Neural progenitor cell (in vitro differentiated cells): Measurements from ENCODE around the gene CUEDC2. TPM values are rescaled to one million over a fixed set of nuclear protein-coding genes. Genes with fewer than 3 reads are reported as not detected.
A peak's percentile ranks its signal among the peaks of the same experiment; 100 is the strongest.

ENCODE experiments used
- DNase-seq: peaks from one replicate; pipeline ENCODE4 v3.0.0-alpha.2; 2016; ENCODE audit warnings: low spot score
- H2AFZ ChIP-seq: fragments of 200-600 bp; sonication (generic); replicated peaks from 2 replicates; pipeline ENCODE4 v1.6.1; 2016; ENCODE audit warnings: antibody characterized with exemption
- H3F3A ChIP-seq: fragments of 200-600 bp; sonication (generic); 2 replicates; pipeline ENCODE4 v1.6.1; 2016; ENCODE audit warnings: antibody characterized with exemption, low read depth
- H3K27ac ChIP-seq: fragments of 200-600 bp; sonication (generic); 2 replicates; pipeline ENCODE4 v1.5.1; 2016; ENCODE audit warnings: mild to moderate bottlenecking
- H3K27me3 ChIP-seq: fragments of 200-600 bp; sonication (generic); 2 replicates; pipeline ENCODE4 v1.6.1; 2016; ENCODE audit warnings: mild to moderate bottlenecking, moderate library complexity
- H3K36me3 ChIP-seq: fragments of 200-600 bp; sonication (generic); 2 replicates; pipeline ENCODE4 v1.5.1; 2016
- H3K4me1 ChIP-seq: fragments of 200-600 bp; sonication (generic); 2 replicates; pipeline ENCODE4 v1.6.1; 2016; ENCODE audit warnings: mixed run types
- H3K4me2 ChIP-seq: fragments of 200-600 bp; sonication (generic); 2 replicates; pipeline ENCODE4 v1.6.1; 2016
- H3K4me3 ChIP-seq: fragments of 200-600 bp; sonication (generic); 2 replicates; pipeline ENCODE4 v1.5.1; 2016
- H3K79me2 ChIP-seq: fragments of 200-600 bp; sonication (generic); 2 replicates; pipeline ENCODE4 v1.6.1; 2016; ENCODE audit warnings: low read depth
- H3K9ac ChIP-seq: fragments of 200-600 bp; sonication (generic); 2 replicates; pipeline ENCODE4 v1.6.1; 2016
- H3K9me3 ChIP-seq: fragments of 200-600 bp; sonication (generic); 2 replicates; pipeline ENCODE4 v1.5.1; 2016; ENCODE audit warnings: low read depth
- H4K20me1 ChIP-seq: fragments of 200-600 bp; sonication (generic); 2 replicates; pipeline ENCODE4 v1.6.1; 2016; ENCODE audit warnings: low read depth
- H3K27ac Mint-ChIP-seq: 3 replicates; pipeline ENCODE4 v1.8.0; 2021; ENCODE audit warnings: mixed read lengths
- H3K27me3 Mint-ChIP-seq: 2 replicates; pipeline ENCODE4 v1.8.0; 2022; ENCODE audit warnings: low read depth, mild to moderate bottlenecking, inconsistent platforms, moderate library complexity, mixed read lengths; ENCODE audit not compliant: insufficient read depth
- H3K36me3 Mint-ChIP-seq: 3 replicates; pipeline ENCODE4 v1.8.0; 2021; ENCODE audit warnings: mixed read lengths
- H3K4me1 Mint-ChIP-seq: 3 replicates; pipeline ENCODE4 v1.8.0; 2021; ENCODE audit warnings: mixed read lengths
- H3K4me3 Mint-ChIP-seq: 3 replicates; pipeline ENCODE4 v1.8.0; 2021; ENCODE audit warnings: mild to moderate bottlenecking, moderate library complexity, mixed read lengths
- H3K9me3 Mint-ChIP-seq: 3 replicates; pipeline ENCODE4 v1.8.0; 2020; ENCODE audit warnings: mixed read lengths
- EZH2 ChIP-seq: fragments of 200-600 bp; sonication (generic); IDR thresholded peaks from 2 replicates; pipeline ENCODE4 v1.6.1; 2017; ENCODE audit warnings: antibody characterized with exemption, mild to moderate bottlenecking, moderate library complexity
- EZH2phosphoT487 ChIP-seq: fragments of 200-600 bp; sonication (generic); IDR thresholded peaks from 2 replicates; pipeline ENCODE4 v1.6.1; 2017; ENCODE audit warnings: antibody characterized with exemption
- total RNA-seq: library from RNA; depleted of rRNA; stranded (reverse); fragments of >200 nt; gene quantifications from 2 replicates; pipeline ENCODE4 v1.2.3, GENCODE V29; 2015; ENCODE audit warnings: low replicate concordance
- TF ChIP-seq, protein P1 (sequence below): fragments of 200-600 bp; sonication (generic); IDR thresholded peaks from 2 replicates; pipeline ENCODE4 v1.5.1; 2017; ENCODE audit warnings: antibody characterized with exemption, mild to moderate bottlenecking

CUEDC2 gene
- total RNA-seq, 1 donor from 2014 or later: 64.0 TPM

GRCh38 chr10:102420181-102420713 is 12.1 kb downstream of the CUEDC2 start:
- TF ChIP-seq EZH2phosphoT487 (no peak), EZH2 (no peak)
- TF ChIP-seq, protein P1, sequence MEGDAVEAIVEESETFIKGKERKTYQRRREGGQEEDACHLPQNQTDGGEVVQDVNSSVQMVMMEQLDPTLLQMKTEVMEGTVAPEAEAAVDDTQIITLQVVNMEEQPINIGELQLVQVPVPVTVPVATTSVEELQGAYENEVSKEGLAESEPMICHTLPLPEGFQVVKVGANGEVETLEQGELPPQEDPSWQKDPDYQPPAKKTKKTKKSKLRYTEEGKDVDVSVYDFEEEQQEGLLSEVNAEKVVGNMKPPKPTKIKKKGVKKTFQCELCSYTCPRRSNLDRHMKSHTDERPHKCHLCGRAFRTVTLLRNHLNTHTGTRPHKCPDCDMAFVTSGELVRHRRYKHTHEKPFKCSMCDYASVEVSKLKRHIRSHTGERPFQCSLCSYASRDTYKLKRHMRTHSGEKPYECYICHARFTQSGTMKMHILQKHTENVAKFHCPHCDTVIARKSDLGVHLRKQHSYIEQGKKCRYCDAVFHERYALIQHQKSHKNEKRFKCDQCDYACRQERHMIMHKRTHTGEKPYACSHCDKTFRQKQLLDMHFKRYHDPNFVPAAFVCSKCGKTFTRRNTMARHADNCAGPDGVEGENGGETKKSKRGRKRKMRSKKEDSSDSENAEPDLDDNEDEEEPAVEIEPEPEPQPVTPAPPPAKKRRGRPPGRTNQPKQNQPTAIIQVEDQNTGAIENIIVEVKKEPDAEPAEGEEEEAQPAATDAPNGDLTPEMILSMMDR: no peak
- no peaks in the 10 kb centered on the region for H3K9me3 ChIP-seq
- peaks cover 39% of the 10 kb centered on the region for H4K20me1 ChIP-seq
- DNase-seq: peak; percentile 45
- no peak overlapping the region for H3K9ac ChIP-seq
- peaks cover 46% of the 10 kb centered on the region for H3F3A ChIP-seq
- H2AFZ ChIP-seq: peak overlapping the region; percentile 96
- H3K27me3 Mint-ChIP-seq: peaks cover 20% of the 10 kb centered on the region
- no peaks in the 10 kb centered on the region for H3K79me2 ChIP-seq
- no peak overlapping the region for H3K27ac ChIP-seq
- H3K27me3 ChIP-seq: peaks cover 26% of the 10 kb centered on the region
- H3K4me3 Mint-ChIP-seq: peak overlapping the region; percentile 98
- peaks cover 38% of the 10 kb centered on the region for H3K4me1 Mint-ChIP-seq
- H3K36me3 ChIP-seq: no peaks in the 10 kb centered on the region
- peak overlapping the region; percentile 77 for H3K4me3 ChIP-seq
- H3K9me3 Mint-ChIP-seq: no peaks in the 10 kb centered on the region
- peaks cover 4% of the 10 kb centered on the region for H3K36me3 Mint-ChIP-seq
- H3K4me2 ChIP-seq: peak overlapping the region; percentile 87
- H3K4me1 ChIP-seq: peaks cover 16% of the 10 kb centered on the region
- H3K27ac Mint-ChIP-seq: peak overlapping the region; percentile 98

DNA sequence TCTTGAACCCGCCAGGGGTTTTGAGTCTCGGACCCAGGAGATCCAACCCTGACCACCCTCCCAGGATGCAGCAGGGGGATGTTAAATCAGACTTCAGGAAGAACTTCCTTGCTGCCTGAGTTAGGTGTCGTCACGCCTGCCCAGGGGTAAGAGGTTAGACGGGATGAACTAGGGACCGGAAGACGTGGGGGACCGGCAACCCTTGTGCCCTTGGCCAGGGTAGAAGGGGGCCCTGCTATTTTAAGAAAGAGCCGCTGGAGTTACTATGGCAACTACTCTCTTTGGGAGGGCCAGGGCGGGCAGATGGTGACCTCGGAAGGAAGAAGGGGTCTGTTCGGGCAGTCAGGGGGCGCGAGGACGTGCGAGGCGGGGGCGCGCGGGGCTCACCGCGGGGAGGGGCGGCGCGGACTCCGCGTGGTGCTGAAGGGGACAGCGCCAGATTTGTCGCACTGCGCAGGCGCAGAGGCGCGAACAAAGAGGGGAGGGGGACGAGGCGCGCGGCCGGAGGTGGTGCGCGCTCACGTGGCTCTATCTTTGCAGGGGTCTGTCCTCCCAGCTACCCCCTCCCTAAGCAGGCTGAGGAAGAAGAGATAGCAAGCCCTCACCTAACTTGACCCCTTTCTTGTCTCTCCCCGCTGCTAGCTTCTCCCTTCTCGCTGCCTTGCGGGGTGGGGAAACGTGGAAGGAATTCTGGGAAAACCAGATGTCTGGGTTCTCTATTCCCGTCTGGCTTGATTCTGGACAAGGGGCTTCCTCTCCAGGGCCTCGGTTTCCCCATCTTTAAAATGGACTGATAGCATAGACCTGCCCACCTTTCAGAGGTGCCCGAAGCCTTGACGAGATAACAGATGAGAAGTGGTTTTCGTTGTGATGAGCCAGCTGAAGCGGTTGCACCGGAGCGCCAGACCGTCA is 12.8 kb downstream of the CUEDC2 start:
- H4K20me1 ChIP-seq: peaks cover 36% of the 10 kb centered on the region
- H3K36me3 ChIP-seq: no peaks in the 10 kb centered on the region
- peak; percentile 92 for DNase-seq
- peaks cover 26% of the 10 kb centered on the region for H3K27me3 ChIP-seq
- Mint-ChIP-seq H3K27ac (peak overlapping the region; percentile 54), H3K27me3 (peaks cover 20% of the 10 kb centered on the region), H3K4me3 (peak overlapping the region; percentile 98), H3K9me3 (no peaks in the 10 kb centered on the region), H3K36me3 (peaks cover 4% of the 10 kb centered on the region), H3K4me1 (peaks cover 45% of the 10 kb centered on the region)
- H3K4me2 ChIP-seq: peak overlapping the region; percentile 87
- H3K27ac ChIP-seq: no peak overlapping the region
- no peaks in the 10 kb centered on the region for H3K9me3 ChIP-seq
- no peak for TF ChIP-seq EZH2phosphoT487
- TF ChIP-seq EZH2: peak; percentile 30
- peaks cover 21% of the 10 kb centered on the region for H3K4me1 ChIP-seq
- H3F3A ChIP-seq: peaks cover 46% of the 10 kb centered on the region
- no peaks in the 10 kb centered on the region for H3K79me2 ChIP-seq
- no peak overlapping the region for H3K9ac ChIP-seq
- H3K4me3 ChIP-seq: peak overlapping the region; percentile 77
- H2AFZ ChIP-seq: peak overlapping the region; percentile 96

- H3K4me1 Mint-ChIP-seq: peaks cover 53% of the 10 kb centered on the region
- TF ChIP-seq, protein P1: no peak
- no peak for TF ChIP-seq EZH2
- H3K4me1 ChIP-seq: peaks cover 29% of the 10 kb centered on the region
Observed at GRCh38 chr10:102418622-102419268, 13.6 kb downstream of the CUEDC2 start, which contains the start of gene PSD. PSD (minus strand) TSS chr10:102418785; CDS start chr10:102417038, 1,747 bp downstream.

More at GRCh38 chr10:102418622-102419268, 13.6 kb downstream of the CUEDC2 start, which contains the start of gene PSD:
- Mint-ChIP-seq H3K4me3 (peak within 1 kb of the TSS; percentile 98), H3K27ac (peak within 1 kb of the TSS; percentile 54), H3K27me3 (peaks cover 20% of the 10 kb centered on the region), H3K9me3 (no peaks in the 10 kb centered on the region), H3K36me3 (peaks cover 3% of the 10 kb centered on the region)
- H2AFZ ChIP-seq: peak within 1 kb of the TSS; percentile 96
- H3K27ac ChIP-seq: no peak within 1 kb of the TSS
- no peak within 1 kb of the TSS for H3K9ac ChIP-seq
- H3F3A ChIP-seq: peaks cover 52% of the 10 kb centered on the region
- DNase-seq: peak; percentile 91
- H4K20me1 ChIP-seq: peaks cover 39% of the 10 kb centered on the region
- no peaks in the 10 kb centered on the region for H3K9me3 ChIP-seq
- H3K4me3 ChIP-seq: peak within 1 kb of the TSS; percentile 77
- H3K27me3 ChIP-seq: peaks cover 26% of the 10 kb centered on the region
- H3K79me2 ChIP-seq: no peaks in the 10 kb centered on the region
- no peaks in the 10 kb centered on the region for H3K36me3 ChIP-seq
- H3K4me2 ChIP-seq: peak within 1 kb of the TSS; percentile 87
